Activated T-helper 1 cell treated with anti-CD3 and anti-CD28 coated beads, Interleukin-12 subunit alpha, Interleukin-12 subunit beta, Interleukin-2, Interleukin-4 antibody, amounts not matched to agents 30 ng/mL and 10 ng/mL and 1 ng/mL, durations not matched to agents 14 hours and 24 hours and 36 hours (primary cell): ENCODE results near the gene TMEM98. TPM values are rescaled to one million over a fixed set of nuclear protein-coding genes. Genes with fewer than 3 reads are reported as not detected.
"Not testable (repeated sequence)": the region's sequence is repeated elsewhere in the genome, so short reads cannot be mapped to it uniquely, and the experiment has no call there.

Experiments used
- DNase-seq: peaks from one replicate; pipeline ENCODE4 v3.0.0; 2021; ENCODE audit warnings: low spot score
- H3K27ac Mint-ChIP-seq: one replicate; pipeline ENCODE4 v1.8.0; 2021; ENCODE audit warnings: mild to moderate bottlenecking, mixed read lengths
- H3K27me3 Mint-ChIP-seq: one replicate; pipeline ENCODE4 v1.8.0; 2022; ENCODE audit warnings: mild to moderate bottlenecking, moderate library complexity, mixed read lengths; ENCODE audit not compliant: insufficient read depth
- H3K36me3 Mint-ChIP-seq: one replicate; pipeline ENCODE4 v1.8.0; 2021; ENCODE audit warnings: low read depth, mixed read lengths
- H3K4me1 Mint-ChIP-seq: one replicate; pipeline ENCODE4 v1.8.0; 2021; ENCODE audit warnings: low read depth, mixed read lengths
- H3K4me3 Mint-ChIP-seq: one replicate; pipeline ENCODE4 v1.8.0; 2021; ENCODE audit warnings: mild to moderate bottlenecking, moderate library complexity, mixed read lengths
- H3K9me3 Mint-ChIP-seq: one replicate; pipeline ENCODE4 v1.8.0; 2021; ENCODE audit warnings: mixed read lengths
- intact Hi-C: fragments of 100-400 bp; cut with micrococcal nuclease; formaldehyde crosslinking; loops from one replicate; pipeline ENCODE4 v1.15.1; 2024
- total RNA-seq: library from RNA; stranded (reverse); gene quantifications from 2 replicates; pipeline ENCODE4 v1.2.3, GENCODE V29; 2022

Gene TMEM98
- total RNA-seq, 1 donor from 2014 or later, result 0.57 TPM

DNA sequence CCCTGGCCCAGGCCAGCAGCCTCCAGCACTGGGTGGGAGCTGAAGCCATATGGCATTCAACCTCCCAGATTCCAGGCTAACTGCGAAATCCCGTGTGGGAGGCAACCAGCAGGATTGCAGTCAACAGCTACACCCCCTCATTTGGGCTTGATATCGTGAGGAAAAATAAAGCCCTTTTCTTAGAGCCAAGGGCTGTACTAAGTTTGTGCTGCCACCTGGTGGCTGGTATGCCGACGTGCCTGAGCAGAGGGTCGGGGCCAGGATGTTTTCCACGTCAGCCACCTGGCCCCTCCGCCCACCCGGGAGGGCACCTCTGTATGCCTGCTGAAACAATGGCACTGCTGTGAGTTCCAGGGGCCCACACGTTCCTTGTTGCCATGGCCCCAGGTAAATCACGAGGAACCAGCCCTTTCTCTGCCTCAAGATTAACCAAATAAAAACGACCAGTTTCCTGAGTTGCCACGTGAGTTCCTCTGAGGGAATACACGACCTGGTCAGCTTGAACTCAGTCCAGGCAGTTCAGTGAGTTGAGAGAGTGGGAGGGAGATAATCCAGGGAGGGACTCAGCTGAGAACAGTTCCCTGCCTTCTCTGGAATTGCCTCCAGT, 9.0 kb downstream of the TMEM98 start:
- H3K9me3 Mint-ChIP-seq, result no peaks in the 10 kb centered on the region
- intact Hi-C loops, result loop anchor here (1.0 kb wide), 2 partner anchors 154 to 278 kb away; no protein-coding TSS in a partner anchor
- peaks cover 6% of the 10 kb centered on the region for H3K4me1 Mint-ChIP-seq
- H3K4me3 Mint-ChIP-seq, result no peak overlapping the region
- no peak overlapping the region for H3K27ac Mint-ChIP-seq
- H3K27me3 Mint-ChIP-seq, result peaks cover 17% of the 10 kb centered on the region
- H3K36me3 Mint-ChIP-seq, result no peaks in the 10 kb centered on the region
- DNase-seq, result peak; percentile 36

DNA sequence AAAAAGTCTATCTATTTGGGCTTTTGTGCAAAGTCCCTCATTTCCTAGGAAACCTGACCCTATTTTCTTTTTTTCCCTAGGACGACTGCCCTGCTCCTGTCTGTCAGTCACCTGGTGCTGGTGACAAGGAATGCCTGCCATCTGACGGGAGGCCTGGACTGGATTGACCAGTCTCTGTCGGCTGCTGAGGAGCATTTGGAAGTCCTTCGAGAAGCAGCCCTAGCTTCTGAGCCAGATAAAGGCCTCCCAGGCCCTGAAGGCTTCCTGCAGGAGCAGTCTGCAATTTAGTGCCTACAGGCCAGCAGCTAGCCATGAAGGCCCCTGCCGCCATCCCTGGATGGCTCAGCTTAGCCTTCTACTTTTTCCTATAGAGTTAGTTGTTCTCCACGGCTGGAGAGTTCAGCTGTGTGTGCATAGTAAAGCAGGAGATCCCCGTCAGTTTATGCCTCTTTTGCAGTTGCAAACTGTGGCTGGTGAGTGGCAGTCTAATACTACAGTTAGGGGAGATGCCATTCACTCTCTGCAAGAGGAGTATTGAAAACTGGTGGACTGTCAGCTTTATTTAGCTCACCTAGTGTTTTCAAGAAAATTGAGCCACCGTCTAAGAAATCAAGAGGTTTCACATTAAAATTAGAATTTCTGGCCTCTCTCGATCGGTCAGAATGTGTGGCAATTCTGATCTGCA, 12.9 kb downstream of the TMEM98 start:
- Mint-ChIP-seq H3K9me3 (no peaks in the 10 kb centered on the region), H3K4me3 (no peak overlapping the region), H3K4me1 (peaks cover 6% of the 10 kb centered on the region), H3K27me3 (peaks cover 18% of the 10 kb centered on the region), H3K36me3 (no peaks in the 10 kb centered on the region), H3K27ac (no peak overlapping the region)
- intact Hi-C loops, result loop anchor here (2.0 kb wide), 1 partner anchor 58 kb away; no protein-coding TSS in a partner anchor
- no peak for DNase-seq

DNA sequence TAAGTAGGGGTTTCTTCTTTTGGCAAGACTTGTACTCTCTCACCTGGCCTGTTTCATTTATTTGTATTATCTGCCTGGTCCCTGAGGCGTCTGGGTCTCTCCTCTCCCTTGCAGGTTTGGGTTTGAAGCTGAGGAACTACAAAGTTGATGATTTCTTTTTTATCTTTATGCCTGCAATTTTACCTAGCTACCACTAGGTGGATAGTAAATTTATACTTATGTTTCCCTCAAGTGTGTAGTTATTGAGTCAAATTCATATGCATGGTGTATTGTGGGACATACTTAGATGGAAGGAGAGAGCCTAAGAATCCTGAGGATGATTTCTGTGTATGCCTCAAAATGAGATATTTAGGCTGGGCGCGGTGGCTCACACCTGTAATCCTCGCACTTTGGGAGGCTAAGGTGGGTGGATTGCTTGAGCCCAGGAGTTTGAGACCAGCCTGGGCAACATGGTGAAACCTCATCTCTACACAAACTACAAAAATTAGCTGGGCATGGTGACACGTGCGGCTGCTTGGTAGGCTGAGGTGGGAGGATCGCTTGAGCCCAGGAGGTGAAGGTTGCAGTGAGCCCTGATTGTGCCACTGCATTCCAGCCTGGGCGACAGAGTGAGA, 13.6 kb downstream of the TMEM98 start:
- Mint-ChIP-seq H3K36me3 (no peaks in the 10 kb centered on the region), H3K9me3 (no peaks in the 10 kb centered on the region), H3K4me3 (no peak overlapping the region), H3K27me3 (peaks cover 15% of the 10 kb centered on the region), H3K27ac (no peak overlapping the region), H3K4me1 (peaks cover 6% of the 10 kb centered on the region)
- intact Hi-C loops, result loop anchor here (2.0 kb wide), 1 partner anchor 57 kb away; no protein-coding TSS in a partner anchor
- DNase-seq, result no peak

DNA sequence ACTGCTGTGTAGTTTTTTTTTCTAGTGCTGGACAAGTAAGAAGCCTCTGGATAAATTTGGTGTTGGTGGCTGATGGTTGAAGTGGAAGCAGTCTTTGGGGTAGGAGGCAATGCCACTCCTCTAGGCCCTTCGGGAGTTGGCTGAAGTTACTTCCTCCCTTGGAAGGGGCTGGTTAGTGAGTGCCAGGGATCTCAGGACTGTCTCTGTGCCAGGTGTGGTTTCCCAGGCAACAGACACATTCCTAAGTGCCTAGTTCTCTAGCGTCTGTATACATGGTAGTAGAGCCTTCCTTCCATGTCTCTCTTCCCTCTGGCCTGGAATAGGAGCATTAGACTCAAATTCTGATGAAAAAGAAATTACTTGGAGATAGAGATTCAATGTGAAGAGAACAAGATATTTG, 15.3 kb downstream of the TMEM98 start:
- DNase-seq, result no peak
- no peaks in the 10 kb centered on the region for H3K4me1 Mint-ChIP-seq
- H3K27me3 Mint-ChIP-seq, result peaks cover 10% of the 10 kb centered on the region
- no peaks in the 10 kb centered on the region for H3K36me3 Mint-ChIP-seq
- intact Hi-C loops, result no loop called here
- H3K27ac Mint-ChIP-seq, result no peak overlapping the region
- H3K9me3 Mint-ChIP-seq, result no peaks in the 10 kb centered on the region
- H3K4me3 Mint-ChIP-seq, result no peak overlapping the region

DNA sequence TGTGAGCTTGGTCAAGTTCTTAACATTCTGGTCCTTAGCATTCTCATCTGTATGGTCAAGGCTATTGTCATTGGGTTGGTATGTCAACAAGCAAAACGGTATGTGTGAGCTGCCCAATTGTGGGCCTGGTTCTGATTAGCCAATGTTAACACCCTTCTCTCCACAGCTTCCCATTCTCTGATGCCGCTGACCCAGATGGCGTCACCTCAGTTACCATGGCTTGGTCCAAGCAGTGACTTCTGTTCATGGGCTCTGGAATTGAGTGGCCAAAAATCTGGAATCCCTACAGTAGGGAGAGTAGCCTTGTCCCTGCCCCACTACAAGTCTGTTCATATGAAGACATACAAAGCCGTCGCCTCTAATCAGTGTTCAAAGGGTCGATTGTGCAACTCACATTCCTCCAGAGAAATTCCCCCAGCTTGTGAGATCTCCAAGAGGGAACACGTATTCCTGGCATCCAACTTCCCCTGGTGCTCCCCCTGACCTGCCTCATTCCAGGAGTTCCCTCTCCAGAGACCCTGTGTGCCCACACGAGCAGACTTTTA, 15.8 kb downstream of the TMEM98 start:
- intact Hi-C loops, result no loop called here
- H3K4me1 Mint-ChIP-seq, result no peaks in the 10 kb centered on the region
- no peak overlapping the region for H3K4me3 Mint-ChIP-seq
- no peaks in the 10 kb centered on the region for H3K9me3 Mint-ChIP-seq
- H3K36me3 Mint-ChIP-seq, result no peaks in the 10 kb centered on the region
- no peak overlapping the region for H3K27ac Mint-ChIP-seq
- H3K27me3 Mint-ChIP-seq, result peaks cover 10% of the 10 kb centered on the region
- no peak for DNase-seq

DNA sequence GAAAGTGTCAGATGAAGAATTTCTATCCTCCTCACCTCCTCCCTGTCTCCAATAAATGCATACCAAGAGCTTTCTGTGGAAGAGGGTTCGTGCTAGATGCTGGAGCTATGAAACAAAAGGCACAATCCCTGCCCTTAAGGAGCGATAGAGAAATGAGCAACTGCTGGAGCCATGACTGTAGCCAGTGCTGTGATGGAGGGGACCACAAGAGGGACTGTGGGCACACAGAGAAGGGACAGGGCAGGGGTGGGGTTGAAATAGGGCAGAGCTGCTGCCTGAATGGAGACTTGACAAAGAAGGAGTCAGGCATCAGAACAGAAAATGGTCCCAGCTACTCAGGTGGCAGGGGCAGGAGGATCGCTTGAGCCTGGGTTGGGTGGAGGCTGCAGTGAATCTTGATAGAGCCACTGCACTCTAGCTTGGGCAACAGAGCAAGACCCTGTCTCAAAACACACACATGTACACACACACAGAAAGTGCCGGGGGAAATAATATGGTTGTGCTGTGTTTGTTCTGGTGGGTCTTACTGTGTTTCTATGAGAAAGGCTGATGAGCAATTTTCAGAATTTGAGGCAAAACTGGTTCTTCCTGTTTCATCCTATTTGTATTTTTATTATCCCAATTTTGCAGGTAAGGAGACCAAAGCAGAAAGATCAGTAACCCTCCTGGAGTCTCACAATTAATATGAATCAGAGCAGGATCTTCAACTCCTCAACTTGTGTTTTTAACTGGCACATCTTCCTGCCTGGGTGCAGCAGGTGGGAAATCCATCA, 16.5 kb downstream of the TMEM98 start:
- H3K4me1 Mint-ChIP-seq, result no peaks in the 10 kb centered on the region
- no peak overlapping the region for H3K4me3 Mint-ChIP-seq
- no peak for DNase-seq
- H3K27me3 Mint-ChIP-seq, result peaks cover 10% of the 10 kb centered on the region
- H3K27ac Mint-ChIP-seq, result no peak overlapping the region
- H3K9me3 Mint-ChIP-seq, result no peaks in the 10 kb centered on the region
- intact Hi-C loops, result no loop called here
- H3K36me3 Mint-ChIP-seq, result no peaks in the 10 kb centered on the region

DNA sequence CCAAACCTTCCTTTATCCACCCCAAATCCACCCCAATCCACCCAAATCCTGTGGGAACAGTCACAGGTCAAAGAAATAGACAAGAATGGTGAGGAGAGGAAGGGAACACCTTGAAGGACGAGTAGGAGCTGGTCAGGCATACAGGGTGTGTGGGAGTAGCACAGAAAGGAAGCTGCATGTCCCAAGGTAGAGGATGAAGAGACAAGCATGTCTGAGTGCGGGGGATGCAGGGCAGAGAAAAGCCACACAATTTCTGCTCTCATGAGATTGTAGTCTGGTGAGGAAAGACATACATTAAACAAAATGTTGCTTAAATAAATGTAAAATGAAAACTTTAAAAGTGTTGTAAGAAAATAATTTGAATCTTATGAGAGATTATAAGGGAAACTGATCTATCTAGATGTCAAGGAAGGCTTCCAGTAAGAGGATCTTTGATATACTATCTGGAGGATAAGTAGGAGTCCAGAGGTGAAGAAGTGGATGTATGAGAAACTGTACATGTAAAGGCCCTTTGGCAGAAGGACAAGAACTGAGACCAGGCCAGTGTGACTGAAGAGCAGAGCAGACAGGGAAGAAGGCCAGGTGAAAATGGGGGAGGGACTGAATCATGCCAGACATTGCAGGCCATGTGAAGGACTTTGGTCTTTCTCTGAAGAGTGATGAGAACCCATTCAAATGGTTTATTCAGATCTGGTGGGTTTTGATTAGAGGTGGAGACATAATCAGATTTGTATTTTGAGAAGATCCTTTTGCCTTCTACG, 18.6 kb downstream of the TMEM98 start:
- Mint-ChIP-seq H3K36me3 (no peaks in the 10 kb centered on the region), H3K4me1 (no peaks in the 10 kb centered on the region), H3K27ac (no peak overlapping the region), H3K4me3 (no peak overlapping the region), H3K27me3 (peaks cover 7% of the 10 kb centered on the region), H3K9me3 (no peaks in the 10 kb centered on the region)
- intact Hi-C loops, result no loop called here
- DNase-seq, result no peak

DNA sequence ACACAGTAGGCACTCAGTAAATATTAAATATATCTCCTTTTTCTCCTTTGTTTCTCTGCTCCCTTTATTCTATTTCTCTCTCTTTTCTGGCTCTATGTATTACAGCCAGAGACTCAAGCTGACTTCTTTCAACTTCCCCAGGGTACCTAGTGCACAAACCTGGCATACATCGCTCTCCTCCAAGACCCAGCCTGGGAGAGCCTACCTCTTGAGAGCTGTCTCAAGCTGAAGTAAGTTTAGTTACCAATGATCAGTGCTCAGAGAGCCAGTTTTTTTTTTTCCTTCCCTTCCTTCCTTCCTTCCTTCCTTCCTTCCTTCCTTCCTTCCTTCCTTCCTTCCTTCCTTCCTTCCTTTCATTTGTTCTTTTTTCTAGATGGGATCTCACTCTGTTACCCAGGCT, 19.8 kb downstream of the TMEM98 start:
- H3K4me1 Mint-ChIP-seq, result no peaks in the 10 kb centered on the region
- peaks cover 7% of the 10 kb centered on the region for H3K27me3 Mint-ChIP-seq
- H3K36me3 Mint-ChIP-seq, result no peaks in the 10 kb centered on the region
- DNase-seq, result no peak
- no peaks in the 10 kb centered on the region for H3K9me3 Mint-ChIP-seq
- intact Hi-C loops, result no loop called here
- no peak overlapping the region for H3K4me3 Mint-ChIP-seq
- H3K27ac Mint-ChIP-seq, result no peak overlapping the region

DNA sequence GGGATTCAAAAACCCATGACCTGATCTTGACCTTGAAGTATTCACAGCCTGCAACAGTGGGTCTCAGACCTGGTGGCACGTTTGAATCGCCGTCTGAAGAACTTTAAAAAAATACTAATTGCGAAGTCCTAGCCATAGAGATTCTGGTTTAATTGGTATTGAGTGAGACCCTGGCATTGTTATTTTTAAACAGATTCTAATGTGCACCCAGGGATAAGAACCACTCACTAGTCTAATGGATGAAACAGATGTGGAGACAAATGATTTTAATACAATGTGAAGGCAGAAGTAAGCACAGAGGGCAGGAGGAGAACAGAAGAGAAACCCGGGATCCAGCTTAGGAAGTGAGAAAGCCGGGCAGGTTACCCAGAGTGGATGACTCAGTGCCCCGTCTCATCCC, 21.2 kb downstream of the TMEM98 start:
- intact Hi-C loops, result no loop called here
- H3K27me3 Mint-ChIP-seq, result peaks cover 11% of the 10 kb centered on the region
- DNase-seq, result no peak
- H3K4me1 Mint-ChIP-seq, result no peaks in the 10 kb centered on the region
- no peak overlapping the region for H3K4me3 Mint-ChIP-seq
- no peak overlapping the region for H3K27ac Mint-ChIP-seq
- no peaks in the 10 kb centered on the region for H3K36me3 Mint-ChIP-seq
- H3K9me3 Mint-ChIP-seq, result no peaks in the 10 kb centered on the region

DNA sequence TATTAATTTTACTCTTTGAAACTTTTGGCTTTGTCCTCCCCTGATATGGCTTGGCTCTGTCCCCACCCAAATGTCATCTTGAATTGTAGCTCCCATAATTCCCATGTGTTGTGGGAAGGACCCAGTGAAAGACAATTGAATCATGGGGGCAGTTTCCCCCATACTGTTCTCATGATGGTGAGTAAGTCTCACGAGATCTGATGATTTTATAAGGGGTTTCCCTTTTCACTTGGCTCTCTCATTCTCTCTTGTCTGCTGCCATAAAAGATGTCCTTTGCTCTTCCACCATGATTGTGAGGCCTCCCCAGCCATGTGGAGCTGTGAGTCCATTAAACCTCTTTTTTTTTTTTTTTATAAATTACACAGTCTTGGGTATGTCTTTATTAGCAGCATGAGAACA, 24.5 kb downstream of the TMEM98 start:
- H3K27ac Mint-ChIP-seq, intact Hi-C loops, H3K27me3 Mint-ChIP-seq, H3K4me3 Mint-ChIP-seq, DNase-seq, H3K36me3 Mint-ChIP-seq, H3K4me1 Mint-ChIP-seq, H3K9me3 Mint-ChIP-seq: not testable (repeated sequence)

DNA sequence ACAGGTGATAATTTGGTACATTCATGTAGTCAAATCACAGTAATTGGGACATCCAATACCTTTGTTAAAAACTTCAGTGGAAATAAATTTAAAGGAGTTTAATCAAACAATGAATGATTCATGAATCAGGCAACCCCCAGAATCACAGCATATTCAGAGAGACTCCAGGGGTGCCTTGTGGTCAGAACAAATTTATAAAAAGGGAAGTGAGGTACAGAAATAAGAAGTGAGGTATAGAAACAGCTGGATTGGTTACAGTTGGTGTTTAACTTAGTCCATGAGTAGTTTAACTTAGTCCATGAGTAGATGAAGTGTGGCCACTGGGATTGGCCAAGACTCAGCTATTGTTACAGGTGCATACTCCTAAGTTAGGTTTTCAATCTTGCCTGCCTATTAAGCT, 25.1 kb downstream of the TMEM98 start:
- peaks cover 8% of the 10 kb centered on the region for H3K27me3 Mint-ChIP-seq
- no peaks in the 10 kb centered on the region for H3K36me3 Mint-ChIP-seq
- H3K27ac Mint-ChIP-seq, result no peak overlapping the region
- H3K9me3 Mint-ChIP-seq, result no peaks in the 10 kb centered on the region
- intact Hi-C loops, result no loop called here
- H3K4me1 Mint-ChIP-seq, result no peaks in the 10 kb centered on the region
- no peak overlapping the region for H3K4me3 Mint-ChIP-seq
- DNase-seq, result no peak

DNA sequence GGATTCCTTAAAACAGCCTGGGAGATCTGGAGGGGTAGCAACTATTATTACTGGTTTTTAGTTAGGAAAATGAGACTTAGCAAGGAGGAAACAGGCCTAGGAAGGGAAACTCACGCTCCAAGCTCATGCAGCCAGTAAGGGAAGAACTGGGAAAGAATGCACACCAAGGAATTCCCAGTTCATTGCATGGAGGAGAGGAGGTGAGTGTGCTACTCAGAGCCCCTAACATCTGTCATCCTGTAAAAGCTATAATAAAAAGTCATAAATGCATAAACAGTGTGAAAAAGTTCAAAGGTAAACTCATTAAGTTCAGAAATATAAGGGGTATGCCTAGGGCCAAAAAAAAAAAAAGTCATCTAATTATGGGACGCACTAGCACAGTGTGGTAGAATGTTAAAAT, 25.9 kb downstream of the TMEM98 start:
- Mint-ChIP-seq H3K27ac (no peak overlapping the region), H3K9me3 (no peaks in the 10 kb centered on the region), H3K36me3 (no peaks in the 10 kb centered on the region), H3K27me3 (peaks cover 13% of the 10 kb centered on the region), H3K4me1 (no peaks in the 10 kb centered on the region), H3K4me3 (no peak overlapping the region)
- no peak for DNase-seq
- intact Hi-C loops, result no loop called here
